OCI-LY7 (cell line): ENCODE data around the gene CD28. TPM values are rescaled to one million over a fixed set of nuclear protein-coding genes. Genes with fewer than 3 reads are reported as not detected.

Source experiments
- BruUV-seq: library from RNA; stranded (reverse); fragments of 400-500 nt; replicated peaks from 2 replicates; lab custom pipeline; 2021; lab: Mats Ljungman, UMichigan
- CTCF ChIA-PET: fragments of 300-600 bp; sonication (Branson Sonifier 250); formaldehyde crosslinking; loops from one replicate; lab custom pipeline; 2022; ENCODE audit warnings: antibody characterized with exemption; ENCODE audit not compliant: unreplicated experiment; lab: Charles Lee
- POLR2A ChIA-PET: fragments of 300-600 bp; sonication (Branson Sonifier 250); formaldehyde crosslinking; loops from one replicate; lab custom pipeline; 2022; ENCODE audit warnings: antibody characterized with exemption; lab: Charles Lee
- DNase-seq: peaks from one replicate; pipeline ENCODE4 v3.0.0-alpha.2; 2015; ENCODE audit warnings: low spot score
- H2AFZ ChIP-seq: fragments of 200-600 bp; sonication (generic), shearing (Covaris generic); 2 replicates; pipeline ENCODE4 v1.6.1; 2014; ENCODE audit warnings: mild to moderate bottlenecking, antibody characterized with exemption, low read length, moderate library complexity
- H3K27ac ChIP-seq: fragments of 200-600 bp; sonication (generic); 2 replicates; pipeline ENCODE4 v1.5.1; 2014; ENCODE audit warnings: mixed run types, low read depth, mild to moderate bottlenecking, moderate library complexity, low read length, inconsistent platforms; ENCODE audit not compliant: poor library complexity, severe bottlenecking
- H3K36me3 ChIP-seq: fragments of 200-600 bp; sonication (generic); 2 replicates; pipeline ENCODE4 v1.6.1; 2014; ENCODE audit warnings: mild to moderate bottlenecking, antibody characterized with exemption, low read length, moderate library complexity, mixed read lengths; ENCODE audit not compliant: insufficient read depth
- H3K4me1 ChIP-seq: fragments of 200-600 bp; sonication (generic); 2 replicates; pipeline ENCODE4 v1.5.1; 2014; ENCODE audit warnings: mild to moderate bottlenecking, low read length; ENCODE audit not compliant: insufficient read depth, poor library complexity, severe bottlenecking
- H3K4me2 ChIP-seq: fragments of 200-600 bp; sonication (generic); 2 replicates; pipeline ENCODE4 v1.6.1; 2014; ENCODE audit warnings: mild to moderate bottlenecking, low read length
- H3K4me3 ChIP-seq: fragments of 200-600 bp; sonication (generic); 2 replicates; pipeline ENCODE4 v1.5.1; 2014; ENCODE audit warnings: mild to moderate bottlenecking, low read depth, low read length; ENCODE audit not compliant: poor library complexity, severe bottlenecking
- H3K79me2 ChIP-seq: fragments of 200-600 bp; sonication (generic); 2 replicates; pipeline ENCODE4 v1.6.1; 2016; ENCODE audit warnings: low read depth, mild to moderate bottlenecking, low read length, moderate library complexity, mixed read lengths; ENCODE audit not compliant: insufficient read depth
- H3K9me2 ChIP-seq: fragments of 200-600 bp; sonication (generic); 2 replicates; pipeline ENCODE4 v1.6.1; 2016; ENCODE audit warnings: mild to moderate bottlenecking, low read length, mixed read lengths; ENCODE audit not compliant: insufficient read depth
- H3K9me3 ChIP-seq: fragments of 200-600 bp; sonication (generic); 2 replicates; pipeline ENCODE4 v1.6.1; 2014; ENCODE audit warnings: mild to moderate bottlenecking, mixed run types, low read length, mixed read lengths
- H4K20me1 ChIP-seq: fragments of 200-600 bp; sonication (generic); 2 replicates; pipeline ENCODE4 v1.6.1; 2014; ENCODE audit warnings: mild to moderate bottlenecking, antibody characterized with exemption, low read length, moderate library complexity, mixed read lengths; ENCODE audit not compliant: insufficient read depth
- CTCF ChIP-seq: fragments of 200-600 bp; sonication (generic); conservative IDR thresholded peaks from 2 replicates; pipeline ENCODE4 v1.5.1; 2014; ENCODE audit warnings: mild to moderate bottlenecking, antibody characterized with exemption, low read length, moderate library complexity, mixed read lengths
- EZH2phosphoT487 ChIP-seq: fragments of 200-600 bp; sonication (generic); IDR thresholded peaks from 2 replicates; pipeline ENCODE4 v1.6.1; 2018; ENCODE audit warnings: low read depth, borderline replicate concordance, mild to moderate bottlenecking, mixed run types, antibody characterized with exemption, low read length, moderate library complexity, mixed read lengths
- intact Hi-C: fragments of 100-400 bp; cut with micrococcal nuclease; formaldehyde crosslinking; loops from one replicate; pipeline ENCODE4 v1.10.0; 2022; ENCODE audit not compliant: unreplicated experiment
- total RNA-seq, 2 experiments: library from RNA; depleted of rRNA in 1 of 2; stranded (reverse); fragments of >200 nt in 1 of 2; shearing (Covaris generic) in 1 of 2; gene quantifications; 2 replicates each; pipeline ENCODE4 v1.2.3, GENCODE V29; 2014 to 2022

CD28 gene
- total RNA-seq, 2 experiments from 2014 or later = 0.92 to 44.6 TPM

- Histone ChIP-seq H3K4me2 (no peak overlapping the region), H3K4me3 (no peak overlapping the region), H4K20me1 (no peaks in the 10 kb centered on the region), H3K9me3 (peaks cover 15% of the 10 kb centered on the region), H3K27ac (no peak overlapping the region), H3K4me1 (peaks cover 6% of the 10 kb centered on the region), H3K9me2 (no peaks in the 10 kb centered on the region), H3K36me3 (peaks cover 5% of the 10 kb centered on the region; the same call in 1 of the 2 replicates), H2AFZ (no peak overlapping the region), H3K79me2 (no peaks in the 10 kb centered on the region)
- CTCF ChIA-PET = no interaction called here
- POLR2A ChIA-PET = interaction anchor here (0.7 kb wide), 1 partner anchor 15 kb away, joined by 3 read pairs; no protein-coding TSS in a partner anchor
- intact Hi-C loops = no loop called here
- no peak for TF ChIP-seq CTCF
- TF ChIP-seq EZH2phosphoT487 = no peak
- no peak for DNase-seq
- BruUV-seq = no TSS peak
These were observed 49.7 kb downstream of the CD28 start for GRCh38 chr2:203756161-203756560.

GRCh38 chr2:203758841-203759689, 52.6 kb downstream of the CD28 start:
- no peak overlapping the region for H3K27ac ChIP-seq
- H3K36me3 ChIP-seq = peaks cover 5% of the 10 kb centered on the region; the same call in 1 of the 2 replicates
- no peaks in the 10 kb centered on the region for H3K9me2 ChIP-seq
- intact Hi-C loops = no loop called here
- H3K4me2 ChIP-seq = no peak overlapping the region
- TF ChIP-seq CTCF (no peak), EZH2phosphoT487 (no peak)
- H2AFZ ChIP-seq = no peak overlapping the region
- no peak overlapping the region for H3K4me3 ChIP-seq
- BruUV-seq = no TSS peak
- H3K9me3 ChIP-seq = peaks cover 15% of the 10 kb centered on the region
- POLR2A ChIA-PET = no interaction called here
- no peaks in the 10 kb centered on the region for H3K79me2 ChIP-seq
- CTCF ChIA-PET = no interaction called here
- DNase-seq = no peak
- peaks cover 10% of the 10 kb centered on the region for H3K4me1 ChIP-seq
- H4K20me1 ChIP-seq = no peaks in the 10 kb centered on the region
